HepG2 (cell line): ENCODE data around the gene MUTYH. TPM values are rescaled to one million over a fixed set of nuclear protein-coding genes. Genes with fewer than 3 reads are reported as not detected.

Source experiments
- HNF1B ChIP-seq: sonication (generic); formaldehyde crosslinking; IDR thresholded peaks from 2 replicates; pipeline ENCODE4 v1.5.1; 2020; ENCODE audit warnings: mild to moderate bottlenecking, moderate library complexity, missing genetic modification reagents
- HNRNPK ChIP-seq: fragments of 200-400 bp; formaldehyde crosslinking; IDR thresholded peaks from 2 replicates; pipeline ENCODE4 v1.6.1; 2018; ENCODE audit warnings: low read length, low read depth, moderate library complexity, mild to moderate bottlenecking; ENCODE audit not compliant: poor library complexity, severe bottlenecking
- KLF16 ChIP-seq, 2 experiments: sonication (generic) in 1 of 2; formaldehyde crosslinking in 1 of 2; IDR thresholded peaks; 2 replicates each; pipeline versions ENCODE4 v1.6.1 to v1.8.0; 2016 to 2023; ENCODE audit warnings: missing genetic modification reagents in 2 of 2, missing compliant biosample characterization in 1 of 2
- MED8 ChIP-seq: sonication (generic); formaldehyde crosslinking; IDR thresholded peaks from 2 replicates; pipeline ENCODE4 v1.8.1; 2023; ENCODE audit warnings: mild to moderate bottlenecking, missing genetic modification reagents; ENCODE audit not compliant: insufficient replicate concordance
- MNT ChIP-seq: fragments of 450-650 bp; IDR thresholded peaks from 2 replicates; pipeline ENCODE4 v1.6.1; 2016
- NR2F1 ChIP-seq, 2 experiments: fragments of 450-650 bp in 1 of 2; formaldehyde crosslinking in 1 of 2; IDR thresholded peaks; 2 replicates each; pipeline versions ENCODE4 v1.5.0 to v1.6.1; 2016 to 2020; ENCODE audit warnings: mild to moderate bottlenecking in 1 of 2, missing compliant biosample characterization in 1 of 2, missing genetic modification reagents in 1 of 2, moderate library complexity in 1 of 2
- POGZ ChIP-seq: sonication (generic); formaldehyde crosslinking; IDR thresholded peaks from 2 replicates; pipeline ENCODE4 v1.4.0; 2020; ENCODE audit warnings: mild to moderate bottlenecking, missing genetic modification reagents
- RBM22 ChIP-seq: fragments of 200-400 bp; formaldehyde crosslinking; optimal IDR thresholded peaks from 2 replicates; pipeline ENCODE3; 2017; ENCODE audit warnings: mild to moderate bottlenecking, low read length, moderate library complexity
- RFXAP ChIP-seq: sonication (generic); formaldehyde crosslinking; IDR thresholded peaks from 2 replicates; pipeline ENCODE4 v1.4.0; 2020; ENCODE audit warnings: missing genetic modification reagents, borderline replicate concordance
- SNAI1 ChIP-seq: sonication (generic); formaldehyde crosslinking; IDR thresholded peaks from 2 replicates; pipeline ENCODE4 v1.5.0; 2020; ENCODE audit warnings: mild to moderate bottlenecking, missing genetic modification reagents, borderline replicate concordance
- U2AF2 ChIP-seq: fragments of 200-400 bp; formaldehyde crosslinking; IDR thresholded peaks from 2 replicates; pipeline ENCODE4 v1.6.1; 2017; ENCODE audit warnings: low read depth, mild to moderate bottlenecking, low read length
- ZNF431 ChIP-seq: sonication (generic); formaldehyde crosslinking; IDR thresholded peaks from 2 replicates; pipeline ENCODE4 v1.9.0; 2022; ENCODE audit warnings: missing genetic modification reagents, low read depth, mild to moderate bottlenecking, borderline replicate concordance
- ZNF549 ChIP-seq: sonication (generic); formaldehyde crosslinking; IDR thresholded peaks from 2 replicates; pipeline ENCODE4 v1.5.0; 2020; ENCODE audit warnings: missing genetic modification reagents
- ZNF850 ChIP-seq: sonication (generic); formaldehyde crosslinking; conservative IDR thresholded peaks from 2 replicates; pipeline ENCODE4 v1.9.0; 2021; ENCODE audit warnings: mild to moderate bottlenecking, missing genetic modification reagents
- ZSCAN25 ChIP-seq: sonication (generic); formaldehyde crosslinking; IDR thresholded peaks from 2 replicates; pipeline ENCODE4 v1.8.0; 2022; ENCODE audit warnings: mild to moderate bottlenecking, missing genetic modification reagents
- polyA plus RNA-seq, 8 experiments: library from polyadenylated mRNA; depleted of rRNA in 3 of 8; stranded (reverse) in 7 of 8; unstranded in 1 of 8; fragments of >200 nt; fragmentation: Illumina TruSeq in 4 of 8; extraction: Trizol in 4 of 8; gene quantifications; 2 replicates each; pipeline versions ENCODE4 v1.2.1 to v1.2.3, GENCODE V29; 2011 to 2016; ENCODE audit warnings: low read depth in 4 of 8, missing spikeins in 1 of 8, mixed read lengths in 1 of 8; ENCODE audit not compliant: insufficient read depth in 1 of 8
- total RNA-seq, 5 experiments: library from RNA; depleted of rRNA; stranded (reverse); fragments of >200 nt; fragmentation: Illumina TruSeq; extraction: Trizol; gene quantifications; 2 replicates each; pipeline ENCODE4 v1.2.3, GENCODE V29; 2016; ENCODE audit warnings: low read depth in 1 of 5

Gene MUTYH
- total and polyA plus RNA-seq, 2 of the 13 experiments (the other 11 are each of a cell fraction or from before 2014, with no cell fraction given): 16.3 to 17.1 TPM

- TF ChIP-seq ZNF549 (CRISPR knock-in tag) (no peak), ZNF850 (CRISPR knock-in tag) (no peak), ZNF431 (CRISPR knock-in tag) (no peak), RBM22 (no peak), HNRNPK (no peak), NR2F1 (CRISPR knock-in tag; IDR thresholded peaks at IDR 0.05) (no peak), SNAI1 (CRISPR knock-in tag) (no peak), POGZ (CRISPR knock-in tag) (0 out of 2 replicates have a peak, but pooled peaks have one; percentile 13), MED8 (CRISPR knock-in tag) (no peak), MNT (no peak), HNF1B (0 out of 2 replicates have a peak, but pooled peaks have one; percentile 28), ZSCAN25 (CRISPR knock-in tag) (no peak), U2AF2 (no peak), RFXAP (no peak), KLF16 (CRISPR knock-in tag; IDR thresholded peaks at IDR 0.05) (peak in 1 of 2 experiments; percentile 53; a peak in 1 of 4 replicates)
- TF ChIP-seq, all 625 proteins: peak for 24
These were observed 40.1 kb downstream of the MUTYH start (continued) for GRCh38 chr1:45299981-45300668.
